Posterior cingulate gyrus (tissue), 11 donors: ENCODE measurements around the gene LMBRD1.
"Not testable (repeated sequence)": the region's sequence is repeated elsewhere in the genome, so short reads cannot be mapped to it uniquely, and the experiment has no call there.

Experiments
- DNase-seq, 10 donors: peaks; one replicate each; pipeline versions ENCODE4 v3.0.0 to v3.0.0-alpha.2; 2020 to 2021; ENCODE audit warnings: mixed read lengths in 3 of 10
- intact Hi-C: fragments of 100-400 bp; cut with DNase I; formaldehyde crosslinking; loops from one replicate; pipeline ENCODE4 v1.15.1; 2023

Gene LMBRD1

DNA sequence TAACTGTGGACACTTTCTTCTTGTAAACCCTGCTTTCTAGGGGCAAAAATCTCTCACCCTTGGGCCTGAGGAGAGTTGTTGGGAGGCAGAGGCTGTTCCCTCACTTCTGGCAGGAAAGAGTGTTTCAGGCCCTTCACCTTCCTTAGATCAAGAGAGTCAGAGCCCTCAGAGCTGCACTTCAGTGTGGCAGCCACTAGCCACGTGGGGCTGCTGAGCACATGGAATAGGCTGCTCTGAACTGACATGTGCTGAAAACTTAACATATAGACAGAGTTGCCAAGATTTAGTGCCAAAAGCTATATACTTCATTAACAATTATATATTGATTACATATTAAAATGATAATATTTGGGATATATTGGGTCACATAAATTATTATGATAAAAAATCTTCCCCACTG lies 4.4 kb upstream of the LMBRD1 start:
- intact Hi-C loops: no loop called here
- DNase-seq: no peak

- intact Hi-C loops: not testable (repeated sequence)
Observed at GRCh38 chr6:69798796-69799195, 2.0 kb upstream of the LMBRD1 start.

GRCh38 chr6:69796073-69796641 lies 653 bp downstream of the LMBRD1 start:
- intact Hi-C loops: no loop called here
- peak in 6 of 10 donors; percentile 14 to 89 (median 58) for DNase-seq

More at GRCh38 chr6:69798796-69799195, 2.0 kb upstream of the LMBRD1 start:
- DNase-seq: not testable (repeated sequence)

DNA sequence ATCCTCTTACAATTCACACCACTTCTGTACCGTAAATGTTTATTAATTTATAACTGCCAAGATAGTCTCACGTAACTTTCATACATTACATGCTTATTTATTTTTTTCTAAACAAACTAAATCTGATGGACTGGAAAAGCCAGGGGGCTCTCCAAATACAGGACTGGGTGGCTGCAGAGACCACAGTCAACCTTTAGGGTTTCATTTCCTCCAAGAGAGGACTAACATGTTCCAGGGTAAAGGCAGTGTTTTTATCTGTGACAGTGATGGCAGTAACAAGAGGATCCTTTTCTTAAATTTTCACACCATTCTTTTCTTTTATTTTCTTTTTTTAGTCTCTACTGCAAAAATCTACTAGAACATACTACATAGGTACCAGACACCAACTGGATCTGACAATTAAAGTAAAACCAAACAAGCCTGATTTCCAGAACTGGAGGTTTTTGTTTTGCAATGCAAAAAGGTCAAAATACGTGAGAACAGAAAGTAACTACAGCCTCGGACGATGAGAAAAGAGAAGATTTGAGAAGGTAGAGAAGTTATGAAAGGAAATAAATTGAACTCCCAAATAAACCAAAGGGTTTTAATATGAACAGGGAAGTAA lies 1.2 kb downstream of the LMBRD1 start:
- DNase-seq: no peak
- intact Hi-C loops: no loop called here

- DNase-seq: no peak
- intact Hi-C loops: no loop called here
Observed at GRCh38 chr6:69792292-69792691, 4.5 kb downstream of the LMBRD1 start.

- DNase-seq: no peak
- intact Hi-C loops: no loop called here
Observed at GRCh38 chr6:69791065-69791471, 5.7 kb downstream of the LMBRD1 start.

GRCh38 chr6:69790629-69791028 lies 6.2 kb downstream of the LMBRD1 start:
- no peak for DNase-seq
- intact Hi-C loops: no loop called here

DNA sequence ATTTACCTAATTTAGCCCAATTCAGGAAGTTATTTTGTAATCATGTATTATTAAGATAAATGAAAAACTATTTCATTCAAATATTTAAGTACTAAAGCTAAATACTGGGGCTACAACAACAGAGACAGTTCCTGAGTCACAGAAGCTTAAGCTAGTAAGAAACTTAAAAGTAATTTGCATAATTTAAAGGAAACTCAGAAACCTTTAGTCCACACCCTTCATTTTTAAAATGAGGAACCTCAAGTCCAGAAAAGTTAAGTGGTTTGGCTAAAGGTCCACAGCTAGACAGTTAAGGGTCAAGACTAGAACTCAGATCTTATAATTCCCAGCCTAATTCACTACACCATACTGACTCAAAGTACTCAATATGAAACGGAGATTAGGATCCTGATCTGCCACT lies 7.2 kb downstream of the LMBRD1 start:
- DNase-seq: no peak
- intact Hi-C loops: no loop called here

- DNase-seq, intact Hi-C loops: not testable (repeated sequence)
Observed at GRCh38 chr6:69787436-69787835, 9.4 kb downstream of the LMBRD1 start.

DNA sequence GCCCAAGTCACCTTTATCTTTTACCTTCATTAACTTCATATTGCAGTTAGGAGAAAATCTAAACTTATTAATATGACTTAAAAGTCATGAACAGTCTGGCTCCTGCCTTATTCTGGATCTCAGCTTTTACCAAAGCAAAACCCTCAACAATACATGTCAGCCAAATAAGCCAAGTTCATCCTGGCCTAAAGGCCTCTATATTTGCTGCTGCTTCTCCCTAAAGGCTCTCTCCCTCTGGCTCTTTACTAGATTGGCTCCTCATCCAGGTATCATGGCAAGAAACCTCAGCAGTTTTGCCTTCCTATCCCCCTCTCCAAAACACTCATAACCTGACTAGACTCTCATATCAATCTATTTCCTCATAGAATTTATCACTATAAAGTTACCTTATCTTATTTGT lies 11.1 kb downstream of the LMBRD1 start:
- DNase-seq: no peak
- intact Hi-C loops: no loop called here

DNA sequence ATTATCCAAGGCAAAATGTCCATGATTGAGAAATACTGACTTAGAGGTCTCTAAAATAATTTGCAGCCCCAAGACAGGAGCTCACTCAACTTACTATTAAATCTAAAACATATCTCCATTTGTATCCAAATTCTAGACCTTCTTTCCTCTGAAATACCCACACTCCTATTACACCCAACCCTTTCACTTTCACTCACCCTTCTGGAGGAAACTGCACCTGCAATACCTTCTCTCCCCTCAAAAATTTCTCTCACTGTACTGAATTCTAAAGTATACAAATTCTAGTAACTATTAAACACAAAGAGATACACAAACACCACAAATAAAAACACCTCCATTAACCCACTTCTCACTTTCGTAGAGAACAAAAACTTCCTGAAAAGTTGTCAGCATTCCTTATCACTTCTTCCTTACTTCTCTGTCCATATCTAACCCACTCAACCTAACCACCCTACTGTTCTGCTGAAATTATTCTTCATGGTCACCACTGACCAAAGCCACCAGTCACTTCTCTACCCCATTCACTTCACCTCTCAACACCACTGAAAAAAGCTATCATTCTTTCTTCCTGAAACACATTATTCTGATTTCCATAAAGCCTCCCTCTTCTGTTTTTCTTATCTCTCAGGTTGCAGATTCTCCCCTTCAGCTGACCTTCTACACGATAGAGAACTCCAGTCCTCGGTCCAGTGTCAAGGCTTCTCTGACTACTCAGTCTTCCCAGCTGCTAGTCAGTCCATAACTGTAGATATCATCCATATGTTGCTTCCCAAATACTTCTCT lies 12.0 kb downstream of the LMBRD1 start:
- no peak for DNase-seq
- intact Hi-C loops: no loop called here

DNA sequence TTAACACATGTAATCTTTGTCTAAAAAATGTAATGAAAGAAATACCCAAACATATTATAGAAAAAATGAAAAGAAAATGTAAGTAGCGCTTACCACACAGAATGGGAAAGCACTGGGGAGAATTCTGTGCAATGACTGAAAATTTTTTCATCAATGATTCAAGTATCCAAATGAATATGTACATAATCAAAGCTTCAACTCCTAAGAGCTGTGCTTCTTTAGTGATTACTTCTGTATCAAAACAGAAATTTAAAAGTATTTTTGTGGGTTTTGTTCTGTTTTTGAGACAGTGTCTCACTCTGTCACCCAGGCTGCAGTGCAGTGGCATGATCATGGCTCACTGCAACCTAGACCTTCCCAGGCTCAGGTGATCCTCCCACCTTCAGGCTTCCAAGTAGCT lies 13.7 kb downstream of the LMBRD1 start:
- DNase-seq: no peak
- intact Hi-C loops: no loop called here

DNA sequence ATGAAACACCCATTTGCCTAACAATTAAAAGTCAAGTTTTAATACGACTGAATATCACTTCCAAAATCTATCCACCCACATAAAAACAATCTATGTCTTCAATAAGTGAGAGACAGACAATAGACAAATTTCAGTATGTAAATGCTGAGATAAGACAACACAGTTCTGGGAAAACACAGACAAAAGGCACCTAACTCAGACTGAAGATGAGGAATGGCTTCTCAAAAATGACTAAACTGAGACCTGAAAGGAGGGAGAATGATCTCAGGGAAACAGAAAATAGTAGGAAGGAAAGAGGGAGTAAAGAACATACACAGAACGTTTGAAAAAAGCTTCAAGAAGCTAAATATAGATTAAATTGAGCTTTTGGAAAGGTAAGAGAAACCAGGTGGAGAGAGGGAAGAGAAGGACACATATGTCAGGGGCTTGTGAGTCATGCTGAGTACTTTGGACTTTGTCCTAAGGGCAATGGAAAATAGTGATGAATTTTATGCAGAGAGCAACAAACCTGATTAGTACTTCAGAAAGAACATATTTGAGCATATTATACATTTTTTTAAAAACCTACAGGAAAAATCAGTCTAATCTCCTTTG lies 16.1 kb downstream of the LMBRD1 start:
- intact Hi-C loops: no loop called here
- DNase-seq: no peak

DNA sequence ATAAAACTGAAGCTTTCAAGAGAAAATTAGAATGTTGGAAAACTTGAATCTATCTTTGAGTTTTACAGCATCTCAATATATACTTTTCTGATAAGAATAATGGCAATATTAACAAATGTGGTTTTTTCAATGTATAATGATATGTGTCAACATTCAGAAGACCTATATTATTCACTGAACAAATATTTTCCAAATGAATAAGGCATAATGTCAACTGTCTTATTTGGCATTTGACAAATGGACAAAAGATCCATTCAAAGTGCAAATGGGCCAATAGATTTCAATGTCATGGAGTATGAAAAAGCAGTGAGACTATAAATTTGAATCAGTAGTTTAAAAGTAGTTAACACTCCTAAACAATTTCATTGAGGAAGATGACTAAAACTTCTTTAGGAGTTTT lies 20.9 kb downstream of the LMBRD1 start:
- intact Hi-C loops: no loop called here
- no peak for DNase-seq

GRCh38 chr6:69775585-69775849 lies 21.3 kb downstream of the LMBRD1 start:
- DNase-seq: no peak
- intact Hi-C loops: no loop called here

GRCh38 chr6:69774740-69775584 lies 21.8 kb downstream of the LMBRD1 start:
- intact Hi-C loops: no loop called here

GRCh38 chr6:69771158-69771906 lies 25.5 kb downstream of the LMBRD1 start:
- no peak for DNase-seq
- intact Hi-C loops: no loop called here

More at GRCh38 chr6:69774740-69775584, 21.8 kb downstream of the LMBRD1 start:
- DNase-seq: no peak

DNA sequence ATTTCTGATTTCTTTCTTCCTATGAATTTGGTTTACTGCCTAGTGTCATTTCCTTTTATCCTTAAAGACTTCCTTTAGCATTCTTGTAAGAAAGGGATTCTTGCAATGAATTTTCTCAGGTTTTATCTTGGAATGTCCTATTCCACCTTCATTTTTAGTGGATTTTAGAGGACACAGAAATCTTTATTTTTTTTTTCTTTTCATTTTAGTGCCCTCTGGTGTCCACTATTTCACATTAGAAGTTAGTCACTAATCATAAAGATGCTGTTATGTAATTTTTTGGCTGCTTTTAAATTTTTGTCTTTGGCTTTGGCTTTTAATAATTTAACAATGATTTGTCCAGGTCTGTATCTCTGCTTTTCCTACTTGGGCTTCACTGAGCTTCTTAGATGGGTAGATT lies 28.1 kb downstream of the LMBRD1 start:
- intact Hi-C loops: no loop called here
- no peak for DNase-seq

DNA sequence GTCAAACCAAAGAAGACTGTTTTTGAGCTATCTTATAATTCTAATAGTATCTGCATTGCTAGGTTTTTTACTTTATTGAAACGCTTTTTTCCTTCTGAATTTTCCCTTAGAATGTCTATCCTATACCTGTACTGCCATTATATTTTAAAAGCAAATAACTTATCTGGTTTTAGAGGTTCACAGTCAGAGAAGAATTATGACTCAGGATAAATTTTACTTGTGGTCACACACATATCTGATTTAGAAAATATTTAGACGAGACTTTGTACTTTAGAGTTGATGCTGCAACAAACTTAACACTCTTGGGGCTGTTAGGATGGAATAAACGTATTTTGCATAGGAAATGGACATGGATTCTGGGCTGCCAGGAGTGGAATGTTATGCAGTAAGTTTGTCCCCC lies 33.0 kb downstream of the LMBRD1 start:
- intact Hi-C loops: no loop called here
- DNase-seq: no peak

DNA sequence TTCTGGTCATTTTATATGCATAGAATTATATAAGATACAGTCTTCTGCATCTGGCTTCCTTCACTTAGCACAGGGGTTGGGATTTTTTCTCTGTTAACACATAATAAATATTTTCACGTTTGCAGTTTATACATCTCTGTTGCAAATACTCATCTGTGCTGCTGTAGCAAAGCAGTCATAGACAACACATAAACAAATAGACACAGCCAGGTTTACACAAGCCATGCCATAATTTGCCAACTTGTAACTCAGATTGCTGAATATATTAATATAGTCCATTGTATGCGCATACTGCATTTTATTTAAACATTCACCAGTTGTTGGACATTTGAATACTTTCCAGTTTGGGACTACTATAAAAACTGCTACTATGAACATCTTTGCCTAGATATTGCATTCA lies 35.0 kb downstream of the LMBRD1 start:
- intact Hi-C loops: no loop called here
- DNase-seq: no peak
